ENCODE measurements around the gene MEIS2. TPM values are rescaled to one million over a fixed set of nuclear protein-coding genes. Genes with fewer than 3 reads are reported as not detected.

The MEIS2 gene
- total RNA-seq, 2 experiments from 2014 or later = not detected

GRCh38 chr15:36863570-36863969, 236.8 kb downstream of the MEIS2 start:
- H3K36me3 Mint-ChIP-seq (ENCODE audit: low read depth) = no peaks in the 10 kb centered on the region
- no peak for DNase-seq
- intact Hi-C loops (cut with micrococcal nuclease) = no loop called here
- H3K27me3 Mint-ChIP-seq (ENCODE audit: low read depth) = no peaks in the 10 kb centered on the region
- CTCF ChIA-PET = no interaction called here
- H3K4me3 Mint-ChIP-seq = no peak overlapping the region
- peaks cover 2% of the 10 kb centered on the region for H3K9me3 Mint-ChIP-seq
- H3K27ac Mint-ChIP-seq = no peak overlapping the region
- H3K4me1 Mint-ChIP-seq (ENCODE audit: low read depth) = no peaks in the 10 kb centered on the region

GRCh38 chr15:36860792-36861191, 239.6 kb downstream of the MEIS2 start:
- no peak for DNase-seq
- intact Hi-C loops (cut with micrococcal nuclease) = no loop called here
- Mint-ChIP-seq H3K27me3 (ENCODE audit: low read depth) (peaks cover 6% of the 10 kb centered on the region), H3K27ac (no peak overlapping the region), H3K4me1 (ENCODE audit: low read depth) (no peaks in the 10 kb centered on the region), H3K9me3 (peaks cover 2% of the 10 kb centered on the region), H3K36me3 (ENCODE audit: low read depth) (no peaks in the 10 kb centered on the region), H3K4me3 (no peak overlapping the region)
- CTCF ChIA-PET = no interaction called here

DNA sequence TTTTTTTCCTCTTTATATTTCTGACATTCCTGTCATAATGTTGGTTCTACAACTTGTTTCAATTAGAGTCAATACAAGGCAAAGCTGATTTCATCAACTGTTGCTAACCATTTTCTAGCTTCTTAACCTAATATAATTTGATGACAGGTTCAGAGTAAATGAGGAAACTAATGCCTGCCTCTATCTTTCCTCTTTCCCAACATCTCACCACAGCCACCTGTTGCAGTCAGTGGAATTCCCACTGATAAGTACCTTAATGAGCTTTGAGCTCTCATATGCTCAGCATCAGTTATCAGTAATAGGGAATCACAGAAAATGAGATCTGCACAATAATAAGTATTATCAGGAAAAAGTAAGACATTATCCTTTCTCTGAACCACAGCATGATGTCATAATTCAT, 241.9 kb downstream of the MEIS2 start:
- peaks cover 2% of the 10 kb centered on the region for H3K9me3 Mint-ChIP-seq
- intact Hi-C loops (cut with micrococcal nuclease) = no loop called here
- DNase-seq = no peak
- CTCF ChIA-PET = no interaction called here
- H3K4me3 Mint-ChIP-seq = no peak overlapping the region
- no peaks in the 10 kb centered on the region for H3K4me1 Mint-ChIP-seq (ENCODE audit: low read depth)
- H3K36me3 Mint-ChIP-seq (ENCODE audit: low read depth) = no peaks in the 10 kb centered on the region
- no peak overlapping the region for H3K27ac Mint-ChIP-seq
- H3K27me3 Mint-ChIP-seq (ENCODE audit: low read depth) = peaks cover 6% of the 10 kb centered on the region

GRCh38 chr15:36856339-36856973, 243.9 kb downstream of the MEIS2 start:
- Mint-ChIP-seq H3K9me3 (peaks cover 2% of the 10 kb centered on the region), H3K4me3 (no peak overlapping the region), H3K36me3 (ENCODE audit: low read depth) (no peaks in the 10 kb centered on the region), H3K27me3 (ENCODE audit: low read depth) (peaks cover 12% of the 10 kb centered on the region), H3K4me1 (ENCODE audit: low read depth) (no peaks in the 10 kb centered on the region), H3K27ac (no peak overlapping the region)
- CTCF ChIA-PET = no interaction called here
- intact Hi-C loops (cut with micrococcal nuclease) = no loop called here
- no peak for DNase-seq

DNA sequence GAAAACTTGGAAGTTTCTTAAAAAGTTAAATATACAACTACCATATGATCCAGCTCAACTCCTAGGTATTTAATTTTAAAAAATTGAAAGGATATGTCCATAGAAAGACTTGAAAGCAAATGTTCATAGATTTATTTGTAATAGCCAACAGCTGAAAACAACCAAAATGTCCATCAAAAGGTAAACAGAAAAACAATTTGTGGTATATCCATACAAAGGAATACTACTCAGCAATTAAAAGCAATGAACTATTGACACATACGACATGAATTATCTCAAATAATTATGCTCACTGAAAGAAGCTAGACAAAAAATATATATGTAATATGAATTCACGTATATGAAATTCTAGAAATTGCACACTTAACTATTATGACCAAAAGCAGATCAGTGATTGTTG, 249.5 kb downstream of the MEIS2 start:
- Mint-ChIP-seq H3K4me1 (ENCODE audit: low read depth) (no peaks in the 10 kb centered on the region), H3K27ac (no peak overlapping the region), H3K9me3 (no peaks in the 10 kb centered on the region), H3K4me3 (no peak overlapping the region), H3K27me3 (ENCODE audit: low read depth) (peaks cover 18% of the 10 kb centered on the region), H3K36me3 (ENCODE audit: low read depth) (no peaks in the 10 kb centered on the region)
- CTCF ChIA-PET = no interaction called here
- no peak for DNase-seq
- intact Hi-C loops (cut with micrococcal nuclease) = no loop called here

GRCh38 chr15:36845270-36845669, 255.1 kb downstream of the MEIS2 start:
- no peaks in the 10 kb centered on the region for H3K36me3 Mint-ChIP-seq (ENCODE audit: low read depth)
- peaks cover 24% of the 10 kb centered on the region for H3K27me3 Mint-ChIP-seq (ENCODE audit: low read depth)
- H3K9me3 Mint-ChIP-seq = no peaks in the 10 kb centered on the region
- H3K4me3 Mint-ChIP-seq = no peak overlapping the region
- DNase-seq = no peak
- H3K27ac Mint-ChIP-seq = no peak overlapping the region
- CTCF ChIA-PET = no interaction called here
- no peaks in the 10 kb centered on the region for H3K4me1 Mint-ChIP-seq (ENCODE audit: low read depth)
- intact Hi-C loops (cut with micrococcal nuclease) = no loop called here

- H3K27ac Mint-ChIP-seq = no peak overlapping the region
- DNase-seq = no peak
- no peak overlapping the region for H3K4me3 Mint-ChIP-seq
- no peaks in the 10 kb centered on the region for H3K9me3 Mint-ChIP-seq
- CTCF ChIA-PET = no interaction called here
- intact Hi-C loops (cut with micrococcal nuclease) = no loop called here
- H3K27me3 Mint-ChIP-seq (ENCODE audit: low read depth) = peaks cover 24% of the 10 kb centered on the region
- H3K36me3 Mint-ChIP-seq (ENCODE audit: low read depth) = no peaks in the 10 kb centered on the region
- H3K4me1 Mint-ChIP-seq (ENCODE audit: low read depth) = no peaks in the 10 kb centered on the region
Observed at GRCh38 chr15:36844534-36844998, 255.8 kb downstream of the MEIS2 start.

GRCh38 chr15:36843822-36844221, 256.5 kb downstream of the MEIS2 start:
- no peaks in the 10 kb centered on the region for H3K36me3 Mint-ChIP-seq (ENCODE audit: low read depth)
- no peak overlapping the region for H3K4me3 Mint-ChIP-seq
- H3K27me3 Mint-ChIP-seq (ENCODE audit: low read depth) = peaks cover 29% of the 10 kb centered on the region
- no peak overlapping the region for H3K27ac Mint-ChIP-seq
- intact Hi-C loops (cut with micrococcal nuclease) = no loop called here
- H3K4me1 Mint-ChIP-seq (ENCODE audit: low read depth) = no peaks in the 10 kb centered on the region
- DNase-seq = no peak
- CTCF ChIA-PET = no interaction called here
- no peaks in the 10 kb centered on the region for H3K9me3 Mint-ChIP-seq

DNA sequence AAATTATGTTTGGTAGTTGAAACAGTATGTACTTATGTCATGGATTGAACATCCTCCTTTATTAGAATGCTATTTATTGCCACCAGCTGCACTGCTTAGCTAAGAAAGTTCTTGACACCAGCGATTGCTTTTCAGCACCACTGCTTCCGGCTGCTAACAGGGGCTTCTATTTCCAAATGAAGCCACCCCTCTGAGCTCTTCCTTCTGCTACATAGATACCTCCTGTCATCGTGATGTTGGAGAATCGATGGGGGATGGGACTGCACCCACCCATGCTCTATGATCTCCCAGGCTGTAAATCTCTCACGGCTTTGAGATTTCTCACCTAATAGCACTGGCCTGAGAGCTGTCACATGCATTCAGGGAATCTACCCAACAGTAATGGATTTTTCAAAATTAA, 259.2 kb downstream of the MEIS2 start:
- Mint-ChIP-seq H3K27me3 (ENCODE audit: low read depth) (peaks cover 27% of the 10 kb centered on the region), H3K4me3 (no peak overlapping the region), H3K36me3 (ENCODE audit: low read depth) (no peaks in the 10 kb centered on the region), H3K9me3 (no peaks in the 10 kb centered on the region), H3K27ac (no peak overlapping the region), H3K4me1 (ENCODE audit: low read depth) (no peaks in the 10 kb centered on the region)
- intact Hi-C loops (cut with micrococcal nuclease) = no loop called here
- CTCF ChIA-PET = no interaction called here
- DNase-seq = no peak

Small RNA genes within 50 kb of the gene (microRNA-seq; reads per million reads assigned to microRNA genes)
- not detected for gene MIR8063 (ENCODE audit: borderline microRNAs expressed, borderline replicate concordance)

Measured in activated naive CD4-positive, alpha-beta T cell treated with anti-CD3 and anti-CD28 coated beads for 36 hours (primary cell).